GF-D8 (cell line): ENCODE measurements around the gene ITSN2.

ENCODE experiments used
- DNase-seq: peaks from one replicate; lab custom pipeline; 2025; lab: John Stamatoyannopoulos, UW

The ITSN2 gene

DNA sequence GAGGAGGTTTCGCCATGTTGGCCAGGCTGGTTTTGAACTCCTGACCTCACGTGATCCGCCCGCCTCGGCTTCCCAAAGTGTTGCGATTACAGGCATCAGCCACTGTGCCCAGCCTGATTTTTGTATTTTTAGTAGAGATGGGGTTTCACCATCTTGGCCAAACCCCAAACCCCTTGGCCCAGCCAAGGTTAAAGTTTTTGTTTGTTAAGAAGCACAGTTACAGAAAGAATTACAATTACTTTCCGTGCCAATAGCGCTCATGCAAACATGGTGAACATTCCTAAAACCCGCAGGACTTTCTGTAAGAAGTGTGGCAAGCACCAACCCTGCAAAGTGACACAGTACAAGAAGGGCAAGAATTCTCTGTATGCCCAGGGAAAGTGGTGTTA, 26.1 kb downstream of the ITSN2 start:
- DNase-seq, result peak; percentile 23

DNA sequence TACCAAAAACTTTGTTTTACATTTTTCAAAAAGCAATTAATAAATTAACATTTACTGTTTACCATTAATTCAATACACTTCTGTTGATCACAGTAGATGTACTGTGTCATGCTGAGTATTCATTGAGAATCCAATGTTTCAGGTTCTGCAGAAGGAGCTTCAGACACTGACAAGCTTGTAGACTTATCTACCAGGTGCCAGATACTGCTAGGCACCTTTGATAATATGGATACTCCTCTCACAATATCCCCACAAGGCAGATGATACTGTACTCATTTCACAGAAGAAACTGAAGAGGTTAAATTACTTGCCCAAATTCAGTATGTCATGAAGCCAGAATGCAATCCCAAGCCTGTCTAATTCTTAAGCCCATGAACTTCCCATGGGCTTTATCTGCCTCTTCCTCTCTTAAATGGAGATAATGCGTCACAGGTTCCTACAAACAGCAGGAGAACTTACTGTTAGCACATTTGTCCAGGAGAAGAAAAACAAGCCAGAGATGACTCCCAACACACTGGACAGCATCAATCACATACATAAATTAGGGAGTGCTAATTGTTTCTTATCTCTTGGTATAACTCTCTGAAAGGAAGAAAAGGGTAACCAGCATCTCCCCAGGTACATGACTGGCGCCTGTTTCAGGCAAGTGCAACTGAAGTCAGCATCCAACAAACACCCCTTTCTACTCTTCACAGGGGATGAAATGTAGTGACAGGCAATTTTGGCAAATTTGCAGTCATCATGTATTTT, 27.4 kb downstream of the ITSN2 start:
- no peak for DNase-seq

DNA sequence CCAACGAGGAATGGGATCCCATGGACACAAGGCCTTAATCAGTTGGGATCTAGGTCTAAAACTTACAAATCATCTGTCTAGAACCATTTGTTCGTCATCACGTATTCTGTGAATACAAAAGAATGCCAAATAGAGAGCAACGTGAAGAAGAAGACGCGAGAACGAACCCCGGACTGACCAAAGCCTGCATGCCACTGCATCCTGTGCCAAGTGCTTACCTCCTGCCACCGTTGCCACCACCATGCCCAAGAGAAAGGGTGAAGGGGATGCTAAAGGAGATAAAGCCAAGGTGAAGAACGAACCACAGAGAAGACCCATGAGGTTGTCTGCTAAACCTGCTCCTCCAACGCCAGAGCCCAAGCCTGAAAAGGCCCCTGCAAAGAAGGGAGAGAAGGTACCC, 30.2 kb downstream of the ITSN2 start:
- no peak for DNase-seq

DNA sequence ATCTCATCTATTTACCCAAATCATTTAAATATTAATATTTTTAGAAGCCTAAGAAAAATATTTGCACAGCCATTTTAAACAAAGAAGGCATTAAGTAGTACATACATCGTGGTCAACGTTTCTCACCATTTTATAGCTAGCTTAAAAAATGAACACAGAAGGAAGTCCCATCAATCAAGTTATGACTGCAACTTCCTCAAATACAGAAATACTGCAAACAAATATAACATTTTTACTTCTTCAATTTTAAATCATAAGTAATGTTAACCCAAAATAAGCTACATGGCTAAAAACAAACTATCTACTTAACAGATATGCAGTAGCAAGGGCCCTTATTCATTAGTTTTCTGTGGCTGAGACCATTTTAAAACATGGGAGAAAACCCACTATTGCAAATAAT, 30.6 kb downstream of the ITSN2 start:
- peak; percentile 45 for DNase-seq

DNA sequence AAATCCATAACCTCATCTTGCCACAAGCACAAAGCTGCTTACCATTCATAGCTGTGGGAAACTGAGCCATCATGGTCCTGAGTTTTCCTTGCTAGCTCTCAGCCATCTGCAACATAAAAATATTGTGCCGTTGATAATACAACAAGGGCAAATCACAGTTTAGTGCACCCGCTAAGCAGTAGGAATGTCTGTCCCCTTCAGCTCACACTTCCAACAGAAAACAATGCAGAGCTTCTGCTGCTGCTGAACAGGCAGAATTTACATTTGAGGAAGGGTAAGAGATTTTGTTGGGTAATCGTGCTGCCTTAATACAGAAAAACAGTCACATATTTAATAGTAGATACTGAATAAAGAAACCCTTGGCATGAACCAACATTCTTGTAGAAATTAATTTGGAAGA, 32.3 kb downstream of the ITSN2 start:
- DNase-seq, result no peak

DNA sequence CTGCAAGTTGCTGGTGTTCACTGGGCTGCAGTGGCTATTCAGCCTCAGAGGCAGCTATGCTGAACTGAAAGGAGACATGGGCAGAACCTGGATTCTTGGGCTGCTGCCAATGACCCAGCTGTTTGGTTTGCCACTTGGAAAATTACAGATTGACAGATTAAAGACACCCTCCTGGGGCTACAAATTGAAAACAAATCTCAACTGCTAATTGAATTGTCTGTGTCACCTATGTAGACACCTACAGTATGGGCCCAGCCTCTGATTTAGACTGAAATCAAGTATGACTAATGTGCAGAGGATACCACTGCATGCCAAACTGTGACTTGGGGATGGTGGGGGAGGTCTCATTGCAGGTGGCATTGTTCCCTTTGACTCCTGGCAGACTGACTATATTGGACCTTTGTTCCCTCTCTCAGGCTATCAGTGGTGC, 42.8 kb downstream of the ITSN2 start:
- DNase-seq, result no peak

DNA sequence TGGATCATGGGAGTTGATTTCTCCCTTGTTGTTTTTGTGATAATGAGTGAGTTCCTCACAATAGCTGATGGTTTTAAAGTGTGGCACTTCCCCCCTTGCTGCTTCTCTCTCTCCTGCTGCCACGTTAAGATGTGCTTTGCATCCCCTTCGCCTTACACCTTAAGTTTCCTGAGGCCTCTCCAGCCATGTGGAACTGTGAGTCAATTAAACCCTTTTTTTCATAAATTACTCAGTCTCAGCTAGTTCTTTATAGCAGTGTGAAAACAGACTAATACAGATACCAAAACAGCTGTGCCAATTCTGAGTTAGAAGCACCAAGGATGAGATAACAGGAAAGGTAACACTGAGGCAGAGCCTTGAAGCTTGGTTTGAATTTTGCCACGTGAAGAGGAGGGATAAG, 44.7 kb downstream of the ITSN2 start:
- DNase-seq, result no peak

DNA sequence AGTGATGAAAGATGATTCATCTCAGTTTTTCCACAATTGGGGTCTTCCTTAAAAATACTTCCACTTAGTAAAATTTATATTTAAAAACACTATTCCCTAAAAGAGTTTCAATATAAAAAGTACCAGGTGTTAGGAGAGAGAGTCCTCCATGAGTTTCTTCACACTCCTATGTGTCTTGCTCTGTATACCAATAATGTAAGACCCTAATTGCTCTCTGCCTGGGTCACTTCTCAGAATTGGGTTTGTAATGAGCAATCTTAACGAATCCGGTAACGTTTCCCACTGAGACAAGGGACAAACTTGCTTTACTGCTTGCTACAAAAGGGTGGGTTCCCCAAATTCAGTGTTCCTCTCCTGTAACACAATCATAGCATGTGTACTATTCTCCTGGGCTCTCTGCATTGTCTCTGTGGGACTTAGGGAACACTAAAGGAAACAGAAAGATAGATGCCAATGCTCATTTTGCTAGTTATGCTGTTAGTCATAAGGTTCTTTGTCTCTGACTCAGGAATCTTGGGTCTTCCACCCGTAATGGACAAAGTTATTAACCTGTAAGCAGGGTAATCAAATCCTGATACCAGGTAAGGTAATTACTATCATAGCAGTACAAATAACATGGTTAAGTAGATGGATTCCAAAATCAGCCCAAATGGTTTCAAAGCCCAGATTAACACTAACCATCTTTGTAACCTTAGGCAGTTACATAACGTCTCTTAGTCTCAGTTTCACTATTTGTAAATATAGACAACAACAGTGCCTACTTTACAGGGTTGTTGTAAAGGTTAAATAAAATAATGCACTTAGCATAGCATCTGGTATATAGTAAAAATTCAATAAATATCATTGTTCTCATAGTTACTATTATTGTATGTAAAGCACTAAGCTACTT, 46.3 kb downstream of the ITSN2 start:
- no peak for DNase-seq

DNA sequence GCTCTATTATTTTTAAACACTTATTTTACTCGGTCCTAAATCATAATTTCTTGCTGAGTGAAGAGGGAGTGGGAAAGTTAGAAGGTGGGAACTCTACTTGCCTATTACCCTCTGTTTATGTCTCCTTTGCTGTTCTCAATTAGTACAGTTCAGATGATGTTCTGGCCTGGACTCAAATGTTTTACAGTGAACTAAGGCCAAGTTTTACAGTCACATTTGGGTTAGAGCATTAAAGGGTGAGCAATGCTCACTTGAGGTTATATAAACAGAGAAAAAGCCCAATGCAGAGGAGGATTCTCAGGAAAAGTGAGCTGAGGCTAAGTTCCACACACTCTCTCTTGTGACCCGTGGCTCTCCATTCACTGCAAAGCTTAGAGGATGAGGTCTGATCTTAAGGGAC, 52.4 kb downstream of the ITSN2 start:
- no peak for DNase-seq

DNA sequence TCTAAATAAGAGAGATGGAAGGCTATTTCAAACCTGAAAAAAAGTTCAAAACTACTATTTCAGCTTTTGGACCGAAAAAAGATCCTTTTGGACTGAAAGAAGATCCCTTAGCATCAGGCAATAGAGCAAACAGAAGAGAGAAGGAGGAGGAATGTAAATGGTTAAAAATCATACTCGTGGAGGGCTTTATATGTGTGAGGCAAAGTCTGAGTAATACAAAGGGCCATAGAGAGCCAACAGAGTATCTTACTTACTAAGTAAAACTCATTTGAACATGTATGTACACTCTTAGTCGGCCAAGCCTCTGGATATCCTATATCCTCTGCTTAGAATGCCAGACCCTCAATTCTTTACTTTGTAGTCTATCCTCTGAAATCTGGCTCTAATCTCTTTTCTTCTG, 55.7 kb downstream of the ITSN2 start:
- no peak for DNase-seq

DNA sequence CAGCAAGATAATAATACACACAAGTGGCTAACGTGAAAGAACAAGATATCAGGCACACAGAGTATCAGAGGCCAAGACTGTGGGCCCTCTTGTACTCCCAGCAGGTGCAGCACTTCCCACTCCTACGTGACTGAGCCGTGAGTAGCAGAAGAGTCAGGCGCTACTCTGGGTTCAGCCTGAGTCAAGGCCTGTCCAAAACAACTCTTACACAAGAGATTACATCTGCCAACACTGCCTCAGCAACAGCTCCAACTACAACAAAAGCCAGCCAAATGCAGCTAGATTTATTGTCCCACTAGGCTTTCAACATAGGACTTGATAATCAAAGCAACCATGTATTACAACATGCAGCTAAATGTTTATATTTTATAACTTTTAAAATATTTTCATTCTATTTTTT, 56.2 kb downstream of the ITSN2 start:
- DNase-seq, result no peak

DNA sequence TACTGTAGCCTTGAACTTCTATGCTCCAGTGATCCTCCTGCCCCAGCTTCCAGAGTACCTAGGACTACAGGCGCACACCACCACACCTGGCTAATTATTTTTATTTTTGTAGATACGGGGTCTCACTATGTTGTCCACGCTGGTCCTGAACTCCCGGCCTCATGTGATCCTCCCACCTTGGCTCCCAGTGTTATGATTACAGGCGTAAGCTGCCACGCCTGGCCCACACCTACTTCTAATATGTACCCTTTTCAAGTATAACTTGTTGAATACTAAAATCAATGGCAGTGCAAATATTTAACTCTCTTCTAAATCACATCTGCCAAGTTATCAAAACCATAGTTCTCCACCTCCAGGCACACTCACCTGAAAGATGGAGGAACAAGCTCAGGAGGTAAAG, 58.7 kb downstream of the ITSN2 start:
- DNase-seq, result no peak

DNA sequence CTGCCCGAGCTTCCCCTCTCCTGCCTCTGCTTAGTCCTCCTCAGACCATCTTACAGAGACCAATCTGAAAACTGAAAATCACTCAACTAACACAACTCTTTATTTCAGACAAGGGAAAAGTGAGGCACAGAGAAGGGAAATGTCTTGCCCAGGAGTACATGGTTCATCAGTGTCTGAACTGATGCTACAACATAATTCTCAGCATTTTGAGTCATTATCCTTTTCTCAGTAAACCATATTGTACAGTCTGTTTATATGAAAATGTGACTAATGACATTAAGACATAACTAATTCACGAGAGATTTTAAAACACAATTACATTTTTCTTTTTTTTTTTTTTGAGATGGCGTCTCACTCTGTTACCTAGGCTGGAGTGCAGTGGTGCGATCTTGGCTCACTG, 62.7 kb downstream of the ITSN2 start:
- no peak for DNase-seq

DNA sequence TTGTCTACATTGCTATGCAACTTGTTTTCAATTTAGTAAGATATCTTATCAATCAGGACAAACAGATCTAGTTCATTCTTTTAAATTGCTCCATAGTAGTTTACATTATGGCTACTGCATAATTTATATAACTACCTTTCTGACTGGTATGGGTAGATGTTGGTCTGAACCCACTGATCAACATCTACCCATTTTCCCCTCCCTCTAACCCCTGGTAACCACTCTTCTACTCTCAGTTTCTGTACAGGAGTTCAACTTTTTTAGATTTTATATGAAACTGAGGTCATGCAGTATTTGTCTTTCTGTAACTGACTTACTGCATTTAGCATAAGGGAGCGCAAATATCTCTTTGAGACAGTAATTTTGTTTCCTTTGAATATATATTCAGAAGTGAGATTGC, 73.2 kb downstream of the ITSN2 start:
- no peak for DNase-seq

DNA sequence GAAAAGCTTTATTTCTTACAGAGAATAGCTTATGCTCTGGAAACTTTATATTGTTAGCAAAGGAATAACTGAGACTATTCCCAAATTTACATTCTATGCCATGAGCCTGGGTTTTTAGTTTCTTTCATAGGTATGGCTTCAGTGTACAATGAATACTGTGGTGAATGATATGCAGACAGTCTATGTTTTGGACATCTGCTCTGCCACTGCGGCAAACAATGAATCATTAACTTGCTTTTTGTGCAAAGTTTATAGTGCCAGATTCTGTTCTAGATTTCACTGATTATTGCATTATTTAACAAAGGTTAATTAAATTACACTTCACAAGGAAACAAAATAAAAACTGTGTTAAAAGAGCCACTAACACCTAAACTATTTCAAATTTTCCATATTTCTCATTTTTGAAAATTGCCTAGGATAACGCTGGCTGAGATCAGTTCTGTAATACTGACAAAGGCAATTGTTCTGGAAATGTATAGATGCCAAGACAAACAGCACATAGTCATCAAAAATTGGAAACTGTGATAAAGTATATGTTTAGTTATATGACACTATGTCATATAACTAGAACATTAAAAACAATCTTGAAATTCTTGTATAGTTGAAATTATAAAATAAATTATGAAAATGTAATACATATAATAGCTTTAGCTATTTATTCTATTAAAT, 74.7 kb downstream of the ITSN2 start:
- DNase-seq, result no peak

DNA sequence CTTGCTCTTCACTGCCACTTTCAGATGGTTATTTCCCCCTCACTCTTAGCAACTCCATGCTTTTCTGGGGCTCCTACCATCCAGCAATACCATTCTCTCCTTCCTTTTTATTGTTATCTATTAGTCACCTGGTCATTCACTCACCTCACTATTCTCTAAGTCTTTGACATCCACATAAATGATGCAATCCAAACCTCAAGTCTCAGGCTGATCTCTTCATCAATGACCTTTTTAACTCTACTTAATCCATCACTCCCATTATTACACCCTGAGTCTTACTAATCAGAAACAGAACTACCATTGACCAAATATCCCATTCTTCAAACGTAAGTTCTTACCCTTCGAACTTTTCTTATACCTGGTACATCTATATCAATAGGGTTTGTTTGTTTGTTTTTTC, 79.7 kb downstream of the ITSN2 start:
- no peak for DNase-seq

DNA sequence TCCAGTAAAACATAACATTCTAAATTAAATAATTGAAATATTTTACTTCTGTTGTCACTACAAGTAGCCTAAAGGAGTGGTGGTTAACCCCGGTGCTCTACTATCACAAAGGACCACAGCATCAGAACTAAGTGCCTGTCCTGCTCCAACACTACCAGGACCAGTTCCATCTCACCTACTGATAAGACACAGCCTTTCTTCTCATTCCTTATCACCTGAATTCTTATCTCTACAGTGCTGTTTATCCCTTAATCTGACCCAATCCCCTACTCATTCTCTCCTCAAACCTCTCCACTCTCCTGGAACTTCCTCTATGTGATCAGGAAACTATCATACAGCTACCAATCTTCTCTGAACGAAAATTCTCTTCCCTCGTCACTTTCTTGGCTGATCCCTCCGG, 80.2 kb downstream of the ITSN2 start:
- no peak for DNase-seq

DNA sequence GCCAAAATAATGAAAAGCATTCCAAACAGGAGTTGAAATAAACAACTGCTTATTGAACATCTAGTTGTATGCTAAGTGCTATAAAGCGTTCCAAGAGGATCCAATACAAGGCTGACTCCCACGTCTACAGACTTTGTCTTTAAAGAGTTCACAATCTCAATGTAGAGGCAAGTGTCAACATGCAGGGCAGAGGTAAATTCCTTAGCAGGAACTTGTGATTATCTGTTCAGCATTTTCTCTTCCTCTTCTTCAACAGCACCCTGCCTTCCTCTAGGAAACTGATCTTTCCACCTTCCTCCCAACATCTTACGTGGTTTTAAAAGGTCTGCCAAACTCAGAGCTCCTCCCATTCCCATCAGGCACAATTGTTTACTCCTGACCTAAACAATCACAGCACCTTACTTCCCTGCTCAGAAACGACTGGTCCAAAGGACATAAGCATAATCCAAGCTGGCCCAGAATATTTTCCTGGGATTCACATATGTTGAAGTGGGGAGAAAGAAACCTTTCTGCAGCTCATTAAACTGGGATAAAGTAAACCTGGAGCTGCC, 83.9 kb downstream of the ITSN2 start:
- no peak for DNase-seq

DNA sequence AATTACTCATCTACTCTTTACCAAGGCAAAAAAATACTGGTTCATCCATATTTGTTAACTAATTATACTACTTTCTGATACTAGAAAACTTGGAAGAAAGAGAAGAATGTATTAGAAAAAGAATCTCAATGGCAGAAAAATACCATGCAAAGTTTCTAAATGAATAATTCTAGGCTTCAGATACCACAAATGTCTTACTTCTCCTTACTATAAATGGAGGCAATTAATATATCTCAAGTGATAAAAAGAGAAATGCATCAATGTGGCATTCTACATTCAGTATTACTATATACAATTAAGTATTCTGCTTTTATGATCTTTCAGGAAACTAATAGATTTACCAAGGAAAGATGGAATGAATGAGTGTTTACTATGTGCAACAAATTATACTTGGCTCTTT, 85.5 kb downstream of the ITSN2 start:
- no peak for DNase-seq

DNA sequence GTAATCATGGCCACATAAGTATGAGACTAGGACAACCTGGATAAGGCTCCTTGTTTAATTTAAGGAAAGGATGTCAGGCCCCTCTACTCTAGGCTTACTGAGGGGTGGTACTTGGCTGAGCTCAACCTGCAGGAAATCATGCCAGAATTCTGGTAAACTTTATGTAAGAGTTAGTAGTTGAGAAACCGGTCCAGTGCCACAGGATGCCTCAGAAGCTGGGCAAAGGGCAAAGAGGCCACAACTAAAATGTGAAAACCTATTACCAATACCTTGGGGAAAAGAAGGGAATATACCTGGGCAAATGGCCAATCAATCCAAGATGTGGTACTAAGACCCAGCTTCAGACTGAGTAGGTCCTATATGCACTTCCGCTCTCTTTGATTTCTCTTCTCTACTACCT, 86.7 kb downstream of the ITSN2 start:
- DNase-seq, result no peak

DNA sequence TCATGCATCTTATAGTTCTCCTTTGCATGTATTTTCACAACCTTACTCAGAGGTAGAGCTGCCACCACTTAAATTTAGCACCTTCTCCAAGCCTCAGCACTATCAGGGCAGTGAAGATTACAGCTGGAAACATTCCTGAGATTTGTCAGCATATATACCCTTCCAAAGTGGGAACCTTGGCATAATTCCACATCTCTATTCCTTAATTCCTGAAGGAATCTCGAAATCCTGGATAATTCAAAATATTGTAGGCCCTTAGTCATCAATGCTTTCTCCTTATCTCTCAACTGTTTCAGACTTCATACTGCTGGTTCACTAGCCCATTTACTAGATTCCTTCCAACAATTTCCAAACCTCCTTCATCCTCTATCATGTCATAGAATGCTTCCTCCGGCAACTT, 87.4 kb downstream of the ITSN2 start:
- no peak for DNase-seq

DNA sequence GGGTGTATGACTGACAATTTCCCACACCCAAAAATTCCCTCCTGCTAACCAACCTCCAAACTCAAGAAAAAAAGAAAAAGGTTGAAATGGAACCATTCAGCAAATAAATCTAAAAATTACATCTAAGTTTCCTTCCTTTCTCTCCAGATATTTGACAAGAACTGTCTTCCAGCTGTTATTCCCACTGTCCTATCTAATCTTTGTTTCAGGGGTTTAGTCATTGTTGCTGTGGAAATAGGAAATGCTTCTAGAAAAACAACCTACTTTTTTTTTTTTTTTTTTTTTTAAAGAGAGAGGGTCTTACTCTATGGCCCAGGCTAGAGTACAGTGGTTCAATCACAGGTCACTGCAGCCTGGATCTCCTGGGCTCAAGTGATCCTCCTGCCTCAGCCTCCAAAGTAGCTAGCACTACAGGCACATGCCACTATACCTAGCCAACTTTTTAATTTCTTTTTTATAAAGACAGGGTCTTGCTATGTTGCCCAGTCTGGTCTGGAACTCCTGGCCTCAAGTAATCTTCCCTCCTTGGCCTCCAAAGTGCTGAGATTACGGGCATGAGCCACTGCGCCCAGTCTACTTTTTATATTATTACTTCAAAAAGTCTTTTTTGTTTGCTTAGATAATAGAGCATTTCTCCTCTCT, 88.1 kb downstream of the ITSN2 start:
- no peak for DNase-seq
